Endothelial cell of umbilical vein (primary cell): ENCODE measurements around the gene PRRG1.

ENCODE experiments used
- CTCF ChIP-seq, 2 donors: IDR thresholded peaks; 1 replicate in 1 of 2; 2 replicates in 1 of 2; pipeline ENCODE4 v1.5.1; 2011; ENCODE audit warnings: low read length in 2 of 2, mild to moderate bottlenecking in 2 of 2, moderate library complexity in 2 of 2, control low read depth in 1 of 2, inconsistent platforms in 1 of 2, low read depth in 1 of 2; ENCODE audit not compliant: insufficient read depth in 1 of 2; ENCODE audit errors: extremely low read depth in 1 of 2
- EZH2 ChIP-seq: IDR thresholded peaks from 2 replicates; pipeline ENCODE4 v1.6.1; 2012; ENCODE audit warnings: borderline replicate concordance, low read depth, mild to moderate bottlenecking, moderate library complexity, low read length, inconsistent platforms; ENCODE audit not compliant: severe bottlenecking
- FOS ChIP-seq: IDR thresholded peaks from 2 replicates; pipeline ENCODE4 v1.6.1; 2011; ENCODE audit warnings: mild to moderate bottlenecking, low read length, moderate library complexity, borderline replicate concordance; ENCODE audit not compliant: insufficient read depth
- GATA2 ChIP-seq: IDR thresholded peaks from 2 replicates; pipeline ENCODE4 v1.7.0; 2011; ENCODE audit warnings: low read depth, mild to moderate bottlenecking, moderate library complexity, mixed read lengths, low read length; ENCODE audit not compliant: insufficient read length, insufficient read depth
- JUN ChIP-seq: IDR thresholded peaks from 2 replicates; pipeline ENCODE4 v1.6.1; 2011; ENCODE audit warnings: borderline replicate concordance, low read depth; ENCODE audit not compliant: insufficient read length, insufficient read depth
- MAX ChIP-seq: IDR thresholded peaks from 2 replicates; pipeline ENCODE4 v1.6.1; 2011; ENCODE audit not compliant: insufficient read depth, insufficient read length
- MYC ChIP-seq: IDR thresholded peaks from one replicate; pipeline ENCODE4 v1.6.1; 2011; ENCODE audit warnings: mild to moderate bottlenecking, low read depth, low read length
- POLR2A ChIP-seq: IDR thresholded peaks from 2 replicates; pipeline ENCODE4 v1.6.1; 2012; ENCODE audit warnings: low read depth, mild to moderate bottlenecking, control low read depth, low read length
- POLR2AphosphoS5 ChIP-seq: IDR thresholded peaks from 2 replicates; pipeline ENCODE4 v1.6.1; 2012; ENCODE audit warnings: low read depth, mild to moderate bottlenecking, control low read depth, low read length, moderate library complexity; ENCODE audit not compliant: insufficient read depth

- no peak for TF ChIP-seq POLR2A
- no peak for TF ChIP-seq MAX
- no peak for TF ChIP-seq CTCF (IDR thresholded peaks at IDR 0.05; ENCODE audit: extremely low read depth in 1 of 2, insufficient read depth in 1 of 2, low read depth in 1 of 2, low read length in 2 of 2)
- TF ChIP-seq EZH2, result no peak
- no peak for TF ChIP-seq MYC
- no peak for TF ChIP-seq POLR2AphosphoS5
- TF ChIP-seq JUN, result no peak
- TF ChIP-seq FOS, result no peak
- no peak for TF ChIP-seq GATA2
These were observed 113.2 kb downstream of the PRRG1 start for GRCh38 chrX:37462346-37462745.
